ENCODE measurements around the gene NTNG2.

DNA sequence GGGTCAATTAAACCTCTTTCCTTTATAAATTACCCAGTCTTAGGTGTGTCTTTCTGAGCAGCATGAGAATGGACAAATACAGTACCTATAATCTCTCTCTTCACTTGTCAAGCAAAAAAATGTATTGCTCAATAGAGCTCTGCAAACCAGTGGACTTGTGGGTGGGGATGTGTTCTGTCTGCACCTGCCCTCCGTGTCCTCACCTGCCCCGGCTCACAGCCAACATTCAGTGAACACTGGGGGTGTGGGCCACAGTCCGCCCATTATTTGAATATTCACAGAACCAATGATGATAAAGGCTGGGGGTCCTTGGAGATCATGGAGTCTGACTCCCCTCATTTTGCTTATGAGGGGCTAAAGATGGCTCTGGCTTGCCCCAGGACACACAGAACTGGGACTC, 45.3 kb upstream of the NTNG2 start:
- TF ChIP-seq, protein P1, sequence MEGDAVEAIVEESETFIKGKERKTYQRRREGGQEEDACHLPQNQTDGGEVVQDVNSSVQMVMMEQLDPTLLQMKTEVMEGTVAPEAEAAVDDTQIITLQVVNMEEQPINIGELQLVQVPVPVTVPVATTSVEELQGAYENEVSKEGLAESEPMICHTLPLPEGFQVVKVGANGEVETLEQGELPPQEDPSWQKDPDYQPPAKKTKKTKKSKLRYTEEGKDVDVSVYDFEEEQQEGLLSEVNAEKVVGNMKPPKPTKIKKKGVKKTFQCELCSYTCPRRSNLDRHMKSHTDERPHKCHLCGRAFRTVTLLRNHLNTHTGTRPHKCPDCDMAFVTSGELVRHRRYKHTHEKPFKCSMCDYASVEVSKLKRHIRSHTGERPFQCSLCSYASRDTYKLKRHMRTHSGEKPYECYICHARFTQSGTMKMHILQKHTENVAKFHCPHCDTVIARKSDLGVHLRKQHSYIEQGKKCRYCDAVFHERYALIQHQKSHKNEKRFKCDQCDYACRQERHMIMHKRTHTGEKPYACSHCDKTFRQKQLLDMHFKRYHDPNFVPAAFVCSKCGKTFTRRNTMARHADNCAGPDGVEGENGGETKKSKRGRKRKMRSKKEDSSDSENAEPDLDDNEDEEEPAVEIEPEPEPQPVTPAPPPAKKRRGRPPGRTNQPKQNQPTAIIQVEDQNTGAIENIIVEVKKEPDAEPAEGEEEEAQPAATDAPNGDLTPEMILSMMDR (IDR thresholded peaks at IDR 0.05), result no peak
- no peak for TF ChIP-seq POLR2A (IDR thresholded peaks at IDR 0.05)
